MCF 10A (cell line): Measurements from ENCODE around the gene GIMAP5. TPM values are rescaled to one million over a fixed set of nuclear protein-coding genes. Genes with fewer than 3 reads are reported as not detected.

Experiments
- BruUV-seq: library from RNA; stranded (reverse); fragments of 400-500 nt; replicated peaks from 2 replicates; lab custom pipeline; 2021; lab: Mats Ljungman, UMichigan
- CTCF ChIA-PET: fragments of 300-600 bp; sonication (Branson Sonifier 250); formaldehyde crosslinking; extraction: SDS; loops from one replicate; lab custom pipeline; 2021; ENCODE audit warnings: antibody characterized with exemption, inconsistent platforms; lab: Yijun Ruan, JAX
- POLR2A ChIA-PET: fragments of 300-600, 350-650 bp; sonication (Branson Sonifier 250); formaldehyde crosslinking; extraction: SDS; loops from one replicate; lab custom pipeline; 2020; ENCODE audit warnings: antibody characterized with exemption, inconsistent platforms; lab: Yijun Ruan, JAX
- DNase-seq: peaks from one replicate; pipeline ENCODE4 v3.0.0-alpha.2; 2018; ENCODE audit not compliant: unreplicated experiment
- H3K27ac Mint-ChIP-seq: one replicate; pipeline ENCODE4 v1.8.0; 2022; ENCODE audit warnings: mild to moderate bottlenecking, low read depth, mixed read lengths; ENCODE audit not compliant: unreplicated experiment
- H3K27me3 Mint-ChIP-seq: one replicate; pipeline ENCODE4 v1.8.0; 2022; ENCODE audit warnings: mixed read lengths; ENCODE audit not compliant: insufficient read depth, unreplicated experiment
- H3K36me3 Mint-ChIP-seq: one replicate; pipeline ENCODE4 v1.8.0; 2022; ENCODE audit warnings: mild to moderate bottlenecking, moderate library complexity, mixed read lengths; ENCODE audit not compliant: insufficient read depth, unreplicated experiment
- H3K4me1 Mint-ChIP-seq: one replicate; pipeline ENCODE4 v1.8.0; 2022; ENCODE audit warnings: mixed read lengths; ENCODE audit not compliant: insufficient read depth, unreplicated experiment
- H3K4me3 Mint-ChIP-seq: one replicate; pipeline ENCODE4 v1.8.0; 2022; ENCODE audit warnings: mild to moderate bottlenecking, moderate library complexity, mixed read lengths; ENCODE audit not compliant: unreplicated experiment
- H3K9me3 Mint-ChIP-seq: one replicate; pipeline ENCODE4 v1.8.0; 2022; ENCODE audit warnings: mixed read lengths; ENCODE audit not compliant: unreplicated experiment
- CTCF ChIP-seq: fragments of 200-600 bp; IDR thresholded peaks from one replicate; pipeline ENCODE4 v1.8.0; 2022; ENCODE audit warnings: antibody characterized with exemption, mild to moderate bottlenecking; ENCODE audit not compliant: unreplicated experiment
- intact Hi-C: fragments of 100-400 bp; cut with micrococcal nuclease; formaldehyde crosslinking; loops from 2 replicates; pipeline ENCODE4 v1.14.1; 2022
- total RNA-seq: library from RNA; stranded (reverse); gene quantifications from 2 replicates; pipeline ENCODE4 v1.2.3, GENCODE V29; 2022

The GIMAP5 gene
- total RNA-seq, 1 experiment from 2014 or later = not detected

- no peak for DNase-seq
- intact Hi-C loops = no loop called here
- no peak for TF ChIP-seq CTCF
- H3K9me3 Mint-ChIP-seq = no peaks in the 10 kb centered on the region
- ChIA-PET CTCF (interaction anchor here (0.6 to 0.7 kb wide), 2 partner anchors 289 to 499 kb away, joined by 4 to 5 read pairs; no protein-coding TSS in a partner anchor), POLR2A (no interaction called here)
- peaks cover 7% of the 10 kb centered on the region for H3K27me3 Mint-ChIP-seq
- H3K36me3 Mint-ChIP-seq = no peaks in the 10 kb centered on the region
- peaks cover 5% of the 10 kb centered on the region for H3K4me1 Mint-ChIP-seq
- BruUV-seq = no TSS peak
- H3K4me3 Mint-ChIP-seq = no peak overlapping the region
- H3K27ac Mint-ChIP-seq = no peak overlapping the region
These were observed 6.9 kb downstream of the GIMAP5 start for GRCh38 chr7:150744041-150744656.

GRCh38 chr7:150745086-150745485 is 7.9 kb downstream of the GIMAP5 start:
- Mint-ChIP-seq H3K4me3 (no peak overlapping the region), H3K36me3 (no peaks in the 10 kb centered on the region), H3K9me3 (no peaks in the 10 kb centered on the region), H3K27me3 (peaks cover 9% of the 10 kb centered on the region), H3K27ac (no peak overlapping the region), H3K4me1 (peaks cover 4% of the 10 kb centered on the region)
- ChIA-PET POLR2A (no interaction called here), CTCF (interaction anchor here (0.5 to 1.4 kb wide), 5 partner anchors 10 to 393 kb away, joined by 3 to 5 read pairs (median 3); no protein-coding TSS in a partner anchor)
- no peak for DNase-seq
- no peak for TF ChIP-seq CTCF
- BruUV-seq = no TSS peak
- intact Hi-C loops = no loop called here

GRCh38 chr7:150745876-150746275 is 8.7 kb downstream of the GIMAP5 start:
- DNase-seq = no peak
- intact Hi-C loops = no loop called here
- ChIA-PET POLR2A (no interaction called here), CTCF (interaction anchor here (0.6 to 1.4 kb wide), 6 partner anchors 10 to 1740 kb away, joined by 3 to 5 read pairs (median 4); no protein-coding TSS in a partner anchor)
- TF ChIP-seq CTCF = no peak
- H3K36me3 Mint-ChIP-seq = no peaks in the 10 kb centered on the region
- BruUV-seq = no TSS peak
- peaks cover 9% of the 10 kb centered on the region for H3K27me3 Mint-ChIP-seq
- no peak overlapping the region for H3K4me3 Mint-ChIP-seq
- no peak overlapping the region for H3K27ac Mint-ChIP-seq
- H3K4me1 Mint-ChIP-seq = no peaks in the 10 kb centered on the region
- H3K9me3 Mint-ChIP-seq = no peaks in the 10 kb centered on the region

GRCh38 chr7:150746921-150747320 is 9.7 kb downstream of the GIMAP5 start:
- no peak overlapping the region for H3K27ac Mint-ChIP-seq
- CTCF ChIA-PET = no interaction called here
- no peak for TF ChIP-seq CTCF
- POLR2A ChIA-PET = no interaction called here
- intact Hi-C loops = no loop called here
- no peaks in the 10 kb centered on the region for H3K4me1 Mint-ChIP-seq
- H3K36me3 Mint-ChIP-seq = no peaks in the 10 kb centered on the region
- no TSS peak for BruUV-seq
- no peaks in the 10 kb centered on the region for H3K9me3 Mint-ChIP-seq
- H3K27me3 Mint-ChIP-seq = peaks cover 9% of the 10 kb centered on the region
- no peak for DNase-seq
- H3K4me3 Mint-ChIP-seq = no peak overlapping the region
